NCI-H2227 treated with DMSO at 0.1 percent for 48 hours (cell line): ENCODE data around the gene CSAD.
"Not testable (repeated sequence)": the region's sequence is repeated elsewhere in the genome, so short reads cannot be mapped to it uniquely, and the experiment has no call there.

Experiments used
- DNase-seq: peaks from one replicate; lab custom pipeline; 2025; lab: John Stamatoyannopoulos, UW

CSAD gene

DNA sequence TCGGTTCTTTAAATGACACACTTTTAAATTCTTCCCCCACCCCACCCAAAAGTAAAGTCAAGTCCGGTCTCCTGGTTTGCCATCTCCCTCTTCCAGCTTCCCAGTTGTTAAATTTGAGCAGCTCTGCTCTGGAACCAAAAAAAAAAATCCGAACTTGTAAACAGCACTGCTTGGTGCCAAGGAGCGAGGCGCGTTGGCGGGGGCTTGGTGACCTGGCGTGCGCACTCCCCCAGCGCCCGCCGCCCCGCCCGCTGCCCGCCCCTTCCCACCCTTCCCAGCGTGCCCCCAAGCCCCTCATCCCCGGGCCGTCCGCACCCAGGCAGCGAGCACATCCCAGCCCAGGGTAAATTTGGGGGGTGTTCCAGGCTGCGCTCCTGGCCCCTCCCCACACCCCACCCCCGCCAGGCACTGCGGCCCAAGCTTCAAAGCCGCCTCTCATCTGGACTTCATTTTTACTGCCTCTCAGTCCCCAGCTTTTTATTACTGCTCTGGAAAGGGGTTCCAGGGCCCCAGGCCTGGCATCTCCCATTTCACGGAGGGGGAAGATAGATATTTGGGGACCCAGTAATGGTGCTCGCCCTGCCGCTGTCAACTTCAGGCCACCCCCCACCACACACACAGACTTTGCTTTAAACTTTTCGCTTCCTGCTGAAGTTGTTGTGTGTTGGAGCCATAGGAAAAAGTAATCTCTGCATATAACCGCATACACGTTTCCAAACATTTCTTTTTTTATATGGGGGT is 38.0 kb upstream of the CSAD start:
- DNase-seq = no peak

DNA sequence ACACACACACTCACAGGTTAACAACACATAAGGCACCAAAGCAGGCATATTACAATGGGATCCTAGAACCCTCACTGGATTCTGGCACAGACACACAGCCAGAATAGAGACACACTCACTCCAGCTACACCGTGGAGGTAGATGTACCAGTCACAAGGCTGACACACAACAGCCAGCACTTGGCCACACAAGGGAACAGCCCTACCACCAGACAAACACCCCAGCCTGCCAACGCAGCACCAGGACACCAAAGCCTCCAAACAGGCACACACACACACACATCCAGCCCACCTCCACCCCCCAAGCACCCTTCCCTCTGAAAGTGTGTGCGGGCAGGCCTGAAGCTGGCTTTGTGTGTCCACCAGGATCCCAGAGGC is 37.2 kb upstream of the CSAD start:
- no peak for DNase-seq

DNA sequence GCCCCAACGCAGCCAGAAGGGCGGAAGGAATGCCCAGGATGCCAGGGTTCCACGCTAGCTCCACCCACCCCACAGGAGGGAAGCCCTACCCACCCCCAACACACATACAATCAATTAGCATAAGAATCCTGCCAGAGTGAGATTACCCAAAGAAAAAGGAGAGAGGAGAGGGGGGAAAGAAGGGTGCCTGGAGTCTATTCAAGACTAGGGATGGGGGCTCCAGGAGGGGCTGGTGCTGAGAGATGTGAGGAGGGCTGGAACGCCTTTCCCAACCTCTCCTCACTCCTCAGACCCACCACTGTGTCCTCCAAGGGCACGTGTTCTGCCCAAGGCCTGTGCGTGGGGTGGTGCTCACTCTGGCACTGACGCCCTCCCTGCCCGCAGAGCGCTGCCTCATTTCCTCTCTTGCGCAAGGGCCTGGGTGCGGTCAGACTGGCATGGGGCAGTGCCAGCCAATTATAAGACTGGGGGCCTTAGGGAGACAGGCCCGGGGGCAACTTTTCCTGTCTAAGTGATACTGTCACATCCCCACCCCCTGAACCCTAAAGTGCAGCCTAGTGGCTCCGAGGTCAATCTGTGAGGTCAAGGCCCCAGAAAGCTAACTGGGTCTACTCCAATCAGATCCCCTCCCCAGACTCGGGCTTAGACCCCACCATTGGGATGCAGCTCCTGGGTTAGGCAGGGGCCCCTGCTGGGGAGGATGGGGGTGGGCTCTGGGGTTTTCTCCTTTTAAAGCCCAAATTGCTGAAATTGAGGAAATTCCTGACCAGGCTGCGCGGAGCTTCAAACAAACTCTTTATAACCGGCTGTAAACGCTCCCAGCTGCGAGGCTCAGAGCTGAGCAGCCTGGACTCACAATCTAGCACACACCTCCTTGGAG is 36.6 kb upstream of the CSAD start:
- DNase-seq = no peak

DNA sequence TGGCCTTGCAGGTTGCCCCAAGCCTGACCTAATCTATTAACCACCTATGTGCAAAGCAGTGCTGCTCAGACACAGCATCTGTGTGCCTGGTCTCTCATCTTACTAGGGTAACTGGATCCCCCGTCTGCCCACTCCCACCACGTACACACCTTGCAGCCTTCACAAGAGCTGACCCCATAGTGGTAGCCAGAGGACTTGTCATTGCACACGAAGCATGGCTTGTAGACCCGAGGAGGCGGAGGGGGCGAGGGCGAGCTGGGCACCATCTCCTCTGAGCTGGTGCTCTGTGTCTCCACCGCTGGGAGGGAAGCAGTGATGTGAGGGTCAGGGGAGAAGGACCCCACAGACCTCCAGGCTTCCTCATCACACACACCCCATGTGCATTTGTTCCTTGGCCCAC is 34.8 kb upstream of the CSAD start:
- DNase-seq = no peak

DNA sequence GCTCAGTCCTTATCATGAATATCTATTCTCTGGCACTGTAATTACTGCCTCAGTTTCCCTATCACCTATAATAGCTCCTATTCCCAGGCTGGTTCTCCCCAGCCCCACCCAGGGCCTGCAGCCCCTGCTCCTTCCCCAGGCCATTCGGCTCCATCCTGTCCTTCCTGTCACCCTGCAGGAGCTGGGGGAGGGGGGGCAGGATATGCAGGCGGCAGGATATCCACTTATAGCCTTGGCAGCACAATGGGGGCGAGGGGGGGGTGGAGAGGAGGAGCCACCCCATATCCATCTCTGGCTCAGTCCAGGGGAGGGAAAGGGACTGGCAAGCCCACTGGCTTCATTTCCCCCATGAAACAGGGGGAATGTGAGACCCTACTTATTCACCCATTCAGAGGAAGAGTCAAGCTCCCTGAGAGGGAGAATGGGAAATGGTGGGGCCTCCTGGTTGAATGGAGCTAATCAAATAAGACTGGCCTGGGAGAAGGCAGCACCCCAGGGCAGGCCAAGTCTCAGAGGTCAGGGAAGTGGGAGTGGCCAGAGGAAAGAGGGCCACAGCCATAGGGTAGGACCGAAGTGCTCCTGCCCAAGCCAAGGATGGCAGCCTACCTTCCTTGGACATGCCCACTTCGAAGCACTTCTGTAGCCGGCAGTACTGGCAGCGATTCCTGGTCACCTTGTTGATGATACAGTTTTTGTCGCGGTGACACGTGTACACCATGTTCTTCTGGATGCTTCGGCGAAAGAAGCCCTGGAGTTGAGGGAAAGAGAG is 34.1 kb upstream of the CSAD start:
- DNase-seq = no peak

DNA sequence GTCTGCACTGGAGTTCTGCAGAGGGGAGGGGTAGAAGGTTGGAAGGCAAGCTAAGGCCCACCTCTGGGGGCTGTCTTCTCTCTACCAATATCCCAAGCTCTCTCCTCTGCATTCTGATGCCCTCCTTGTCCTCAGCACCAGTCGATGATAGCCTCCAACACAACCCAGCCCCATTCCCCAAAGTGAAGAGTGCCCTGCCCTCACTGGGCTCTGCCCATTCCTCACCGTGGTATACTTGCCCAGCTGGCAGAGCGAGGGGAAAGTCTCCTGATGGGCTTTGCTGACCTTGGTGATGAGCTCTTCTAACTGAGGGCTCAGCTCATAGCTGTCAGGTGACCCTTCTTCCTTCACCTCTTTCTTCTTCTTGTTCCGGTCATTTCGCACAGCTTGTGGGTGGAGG is 33.5 kb upstream of the CSAD start:
- no peak for DNase-seq

DNA sequence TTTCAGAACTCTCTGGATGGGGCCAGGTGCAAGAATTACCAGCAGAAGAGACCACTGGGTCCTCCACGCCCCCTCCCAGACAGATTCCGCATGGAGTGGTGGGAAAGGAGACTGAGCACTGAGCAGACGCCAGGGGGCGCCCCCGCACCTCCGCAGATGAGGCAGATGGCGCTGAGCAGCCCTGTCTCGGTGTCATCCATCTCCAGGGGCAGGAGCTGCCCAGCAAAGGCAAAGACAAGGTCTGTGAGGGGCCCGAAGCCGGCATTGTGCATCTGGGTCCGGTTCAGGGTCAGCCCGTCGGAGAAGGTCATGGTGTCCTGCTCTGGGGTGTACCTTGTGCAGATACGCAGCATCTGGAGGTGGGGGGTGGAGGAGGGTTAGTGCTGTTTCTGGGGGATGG is 32.6 kb upstream of the CSAD start:
- DNase-seq = peak; percentile 56

DNA sequence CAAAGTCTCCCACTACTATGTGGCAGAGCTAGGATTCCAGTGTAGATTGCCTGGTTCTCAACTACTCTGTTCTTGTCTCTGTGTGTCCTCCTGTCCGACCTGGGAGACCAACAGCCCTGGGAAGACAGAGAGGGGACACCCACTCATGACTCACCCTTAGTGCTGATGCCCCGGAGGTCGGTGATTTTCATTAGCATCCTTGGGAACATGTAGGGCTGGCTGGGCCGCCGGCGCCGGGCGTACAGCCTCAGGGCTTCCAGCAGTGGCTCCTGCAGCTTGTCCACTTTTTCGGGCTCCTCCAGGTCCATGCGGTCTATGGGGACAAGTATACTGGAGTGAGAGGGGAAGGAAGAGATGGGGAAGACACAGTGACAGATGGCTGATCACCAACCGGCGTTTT is 32.2 kb upstream of the CSAD start:
- no peak for DNase-seq

DNA sequence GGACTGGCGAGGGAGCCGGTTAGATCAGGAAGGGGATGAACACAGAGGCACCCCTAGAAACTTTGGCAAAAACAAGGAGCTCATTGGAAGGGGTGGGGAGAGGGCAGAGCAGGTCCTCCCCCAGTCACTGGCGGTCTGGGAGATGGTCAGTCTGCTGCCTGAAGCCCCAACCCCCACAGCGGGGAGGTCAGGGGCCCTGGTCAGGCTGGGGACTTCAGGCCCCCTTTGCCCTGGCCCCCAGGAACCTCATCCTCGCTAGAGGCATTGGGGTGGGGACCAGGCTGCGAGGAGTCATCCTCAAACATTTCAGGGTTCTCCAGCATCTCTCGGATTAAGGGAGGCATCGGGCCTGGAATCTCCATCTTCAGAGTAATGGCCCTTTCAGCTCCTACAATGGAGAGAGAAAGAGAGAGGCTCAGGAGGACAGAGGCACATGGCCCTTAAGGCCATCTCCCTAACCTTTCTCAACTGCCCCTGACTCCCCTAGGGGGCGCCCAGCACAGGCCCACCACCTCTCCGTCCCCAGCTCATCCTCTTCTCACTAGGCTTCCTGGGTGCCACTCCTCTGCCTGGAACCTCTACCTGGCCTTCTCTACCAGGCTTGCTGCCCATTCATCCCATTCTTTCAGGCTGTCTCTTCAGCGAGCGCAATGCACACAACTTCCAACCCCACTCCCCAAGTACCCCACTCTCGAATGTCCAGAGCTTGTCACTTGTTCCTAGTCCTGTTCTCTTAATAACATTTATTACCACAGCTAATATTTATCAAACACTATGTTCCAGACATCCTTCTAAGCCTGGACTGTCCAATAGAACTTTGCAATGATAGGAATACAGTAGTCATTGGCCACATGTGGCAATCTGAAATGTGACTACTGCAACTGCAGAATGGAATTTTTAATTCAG is 31.0 kb upstream of the CSAD start:
- no peak for DNase-seq

DNA sequence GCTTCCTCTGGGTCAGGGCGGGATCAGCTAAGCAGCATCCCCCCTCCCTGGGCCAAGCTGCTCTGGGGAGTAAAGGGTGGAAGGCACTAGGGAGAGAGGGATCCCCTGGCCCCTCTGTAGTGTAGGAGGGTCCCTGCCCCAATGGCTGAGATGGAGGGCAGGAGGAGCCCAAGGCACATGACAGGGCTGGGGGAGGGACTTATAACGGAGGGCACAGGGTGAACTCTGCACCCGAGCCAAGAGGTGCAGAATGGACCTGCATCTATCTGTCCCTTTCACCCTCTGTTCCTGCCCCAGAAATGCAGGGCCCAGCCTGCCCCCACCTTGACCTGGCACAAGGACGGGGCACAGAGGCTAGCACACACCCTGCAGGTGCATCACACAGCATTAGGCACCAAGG is 30.1 kb upstream of the CSAD start:
- no peak for DNase-seq

DNA sequence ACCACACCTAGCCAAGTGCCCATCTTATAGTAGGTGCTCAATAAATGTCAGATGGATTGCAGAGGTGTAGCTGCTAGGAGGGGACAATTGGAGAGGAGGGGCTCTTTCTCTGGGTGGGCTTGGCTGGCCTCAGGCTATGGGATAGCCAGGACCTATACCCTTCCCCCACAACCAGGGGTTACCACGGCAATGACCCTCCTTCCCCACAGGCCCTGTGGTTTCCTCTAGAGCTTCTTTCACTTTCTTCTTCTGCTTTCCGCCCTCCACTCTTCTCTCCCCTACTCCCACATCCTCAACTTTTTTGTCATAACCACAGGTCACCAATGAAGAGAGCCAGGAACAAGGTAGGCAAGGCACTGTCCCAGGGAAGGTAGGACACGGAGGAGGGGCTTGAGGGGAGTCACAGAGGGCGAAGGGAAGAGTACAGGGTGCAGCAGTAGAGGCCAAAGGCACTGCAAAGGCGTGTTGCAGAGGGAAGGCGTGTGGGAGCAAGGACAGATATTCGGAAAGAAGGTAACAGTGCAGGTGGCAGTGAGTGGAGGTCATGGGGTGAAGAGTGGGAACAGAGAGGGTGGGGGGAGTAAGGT is 28.2 kb upstream of the CSAD start:
- no peak for DNase-seq

DNA sequence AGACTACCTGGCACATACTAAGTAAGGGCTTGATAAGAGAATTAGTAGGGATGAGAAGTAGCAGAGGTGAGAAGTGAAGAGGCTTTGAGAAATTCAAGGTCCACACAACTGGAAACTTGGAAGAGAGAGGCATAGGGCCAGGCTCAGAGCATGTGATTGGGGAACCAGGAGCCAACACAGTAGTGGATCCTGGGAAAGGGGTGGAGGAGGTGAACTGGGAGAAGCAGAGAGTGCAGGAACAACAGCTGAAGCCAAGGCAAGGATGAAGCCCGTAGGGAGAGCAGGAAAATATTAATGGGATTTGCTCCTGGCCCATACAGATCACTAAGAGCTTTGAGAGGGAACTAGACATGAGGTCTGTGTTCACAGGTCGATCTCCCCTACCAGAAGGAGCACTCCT is 27.7 kb upstream of the CSAD start:
- DNase-seq = no peak

DNA sequence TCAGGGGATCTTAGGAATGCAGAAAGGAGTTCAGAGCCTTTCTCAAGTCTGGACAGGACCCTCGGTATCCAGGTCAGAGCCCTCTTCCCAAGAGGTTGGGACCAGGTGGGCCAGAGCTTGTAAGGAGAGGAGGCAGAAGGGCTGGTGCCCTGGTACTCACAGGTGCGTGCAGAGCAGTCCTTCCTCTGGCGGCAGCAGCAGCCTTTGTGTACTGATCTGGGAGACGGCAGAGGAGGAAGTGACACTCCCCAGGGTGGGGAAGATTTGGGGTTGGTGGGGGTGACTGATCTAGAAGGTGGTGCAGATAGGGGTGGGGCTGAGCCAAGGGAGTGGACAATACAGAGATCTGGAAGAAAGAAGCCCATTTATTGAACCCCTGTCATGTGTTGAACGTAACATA is 26.3 kb upstream of the CSAD start, which contains the start of gene ITGB7:
ITGB7 (minus strand) TSS at position 210 of the 400 bp plus-strand sequence. CDS start 6,808 bp downstream, outside the sequence.
- DNase-seq = no peak

DNA sequence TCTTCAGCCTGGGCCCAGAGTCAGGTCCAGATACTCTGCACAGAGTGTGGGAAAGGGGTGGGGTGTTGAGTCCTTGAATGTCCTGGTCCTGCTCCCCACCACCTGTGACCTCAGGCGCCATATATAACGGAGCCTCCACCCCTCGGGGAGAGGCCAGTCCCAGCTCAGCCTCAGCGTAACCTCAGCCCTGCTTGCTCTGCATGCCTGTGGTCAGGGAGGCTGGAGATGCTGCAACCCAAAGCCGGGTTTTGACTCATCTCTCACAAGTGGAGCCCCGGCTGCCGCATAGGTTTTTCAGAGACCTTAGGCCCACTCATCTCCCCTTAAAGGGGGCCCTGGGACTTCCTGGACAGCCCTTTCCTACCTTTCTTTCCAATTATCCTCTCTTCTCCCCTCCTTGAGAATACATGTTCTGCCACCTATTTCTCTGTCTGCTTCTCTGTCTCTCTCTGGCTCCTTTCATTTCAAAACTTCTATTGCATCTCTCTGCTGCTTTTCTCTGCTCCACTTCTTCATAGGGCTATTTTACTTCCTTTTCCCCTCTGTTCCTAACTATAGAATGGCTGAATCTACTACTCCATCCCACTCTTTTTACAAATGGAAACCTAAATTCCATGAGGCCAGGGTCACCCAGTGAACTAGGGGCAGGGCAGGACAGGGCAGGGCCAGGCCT is 25.2 kb upstream of the CSAD start:
- DNase-seq = no peak

DNA sequence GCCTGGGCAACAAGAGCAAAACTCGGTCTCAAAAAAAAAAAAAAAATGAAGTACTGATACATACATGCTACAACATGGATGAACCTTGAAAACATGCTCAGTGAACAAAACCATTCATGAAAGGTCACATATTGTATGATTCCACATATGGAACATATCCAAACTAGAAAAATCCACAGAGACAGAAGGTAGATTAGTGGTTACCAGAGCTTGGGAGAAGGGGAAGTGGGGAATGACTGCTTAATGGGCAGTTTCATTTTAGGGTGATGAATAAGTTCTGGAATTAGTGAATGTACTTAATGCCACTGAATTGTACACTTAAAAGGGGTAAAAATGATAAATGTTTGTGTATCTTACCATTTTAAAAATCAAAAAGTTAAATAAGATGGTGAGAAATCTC is 23.6 kb upstream of the CSAD start:
- no peak for DNase-seq

DNA sequence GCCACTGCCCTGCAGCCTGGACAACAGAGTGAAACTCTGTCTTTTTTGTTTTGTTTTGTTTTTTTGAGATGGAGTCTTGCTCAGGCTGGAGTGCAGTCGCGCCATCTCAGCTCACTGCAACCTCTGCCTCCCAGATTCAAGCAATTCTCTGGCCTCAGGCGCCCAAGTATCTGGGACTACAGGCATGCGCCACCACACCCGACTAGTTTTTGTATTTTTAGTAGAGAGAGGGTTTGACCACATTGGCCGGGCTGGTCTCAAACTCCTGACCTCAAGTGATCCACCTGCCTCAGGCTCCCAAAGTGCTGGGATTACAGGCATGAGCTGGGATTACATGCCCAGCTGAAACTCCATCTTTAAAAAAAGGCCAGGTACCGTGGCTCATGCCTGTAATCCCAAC is 21.6 kb upstream of the CSAD start:
- DNase-seq = not testable (repeated sequence)

DNA sequence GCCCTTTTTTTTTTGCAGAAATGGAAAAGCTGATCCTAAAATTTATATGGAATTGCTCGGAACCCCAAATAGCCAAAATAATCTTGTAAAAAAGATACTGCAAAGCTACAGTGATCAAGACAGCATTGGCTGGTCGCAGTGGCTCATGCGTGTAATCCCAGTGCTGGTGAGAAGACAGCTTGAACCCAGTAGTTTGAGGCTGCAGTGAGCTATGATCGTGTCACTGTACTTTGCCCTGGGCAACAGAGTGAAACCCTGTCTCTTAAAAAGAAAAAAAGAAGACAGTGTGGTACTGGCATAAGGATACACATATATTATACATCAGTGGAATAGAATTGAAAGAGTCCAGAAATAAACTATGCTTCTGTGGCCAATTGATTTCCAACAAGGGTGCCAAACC is 20.9 kb upstream of the CSAD start:
- no peak for DNase-seq

DNA sequence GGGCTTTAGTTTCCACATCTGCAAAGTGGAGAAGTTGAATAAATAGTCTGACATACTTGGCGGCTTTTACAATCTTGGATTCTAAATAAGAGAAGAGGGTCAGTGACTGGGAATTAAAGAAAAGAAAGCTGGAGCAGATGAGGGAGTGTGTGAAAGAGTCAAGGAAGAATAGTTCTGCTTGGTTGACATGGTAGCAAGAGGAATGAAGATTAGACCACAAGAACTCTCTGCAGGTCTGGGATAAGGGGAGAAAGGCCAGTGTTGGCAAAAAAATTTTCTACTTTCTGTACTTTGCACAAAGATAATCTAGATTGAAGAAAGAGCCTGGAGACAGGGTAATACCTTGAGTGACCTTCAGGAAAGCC is 20.4 kb upstream of the CSAD start:
- DNase-seq = no peak

DNA sequence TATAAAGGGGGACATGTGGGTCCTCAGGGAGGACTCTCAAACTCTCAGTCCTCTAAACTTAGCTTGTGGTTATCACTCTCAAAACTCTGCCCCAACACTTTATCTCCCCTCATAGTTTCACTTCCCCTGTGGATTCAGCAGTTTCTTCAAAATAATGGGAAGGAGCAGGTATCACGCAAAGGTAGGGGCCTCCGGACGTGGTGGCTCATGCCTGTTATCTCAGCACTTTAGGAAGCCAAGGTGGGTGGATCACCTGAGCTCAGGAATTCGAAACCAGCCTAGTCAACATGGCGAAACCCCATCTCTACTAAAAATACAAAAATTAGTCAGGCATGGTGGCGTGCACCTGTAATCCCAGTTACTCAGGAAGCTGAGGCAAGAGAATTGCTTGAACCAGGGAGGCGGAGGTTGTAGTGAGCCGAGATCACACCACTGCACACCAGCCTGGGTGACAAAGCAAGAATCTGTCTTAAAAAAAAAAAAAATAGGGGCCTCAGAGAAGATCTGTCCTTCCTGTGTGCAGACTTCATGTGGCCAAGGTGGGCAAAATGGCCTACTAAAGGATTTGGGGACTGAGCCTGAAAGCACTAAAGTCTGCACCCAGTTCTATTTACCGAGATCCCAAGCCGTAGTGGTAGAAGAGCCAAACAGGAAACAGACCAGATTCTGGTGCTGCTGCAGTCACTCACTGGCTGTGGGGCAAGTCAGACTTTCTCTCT is 19.9 kb upstream of the CSAD start:
- DNase-seq = no peak

DNA sequence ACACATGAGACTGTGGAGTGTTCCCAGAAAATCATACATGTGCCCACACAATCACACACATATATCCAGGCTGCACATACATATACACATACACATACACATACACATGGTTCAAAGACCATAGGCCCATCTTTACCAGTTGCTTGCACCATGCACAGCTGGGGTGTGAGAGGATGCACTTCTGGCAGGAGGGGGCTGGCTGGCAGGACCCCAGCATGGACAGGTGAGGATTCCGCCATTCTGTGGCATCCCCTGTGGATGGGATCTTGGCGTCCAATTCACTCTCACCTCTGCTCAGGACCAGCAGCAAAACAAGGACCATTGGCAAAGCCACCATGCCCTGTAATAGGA is 19.4 kb upstream of the CSAD start:
- no peak for DNase-seq
